LNCaP clone FGC (cell line): Measurements from ENCODE around the gene BPIFB6.

ENCODE experiments used
- DNase-seq: peaks from one replicate; pipeline ENCODE4 v3.0.0-alpha.2; 2011; ENCODE audit warnings: low read depth
- H3K4me3 ChIP-seq: 2 replicates; pipeline ENCODE4 v1.5.1; 2011; ENCODE audit warnings: mild to moderate bottlenecking, low read depth, low read length, control low read depth
- TF ChIP-seq, protein P1 (sequence below): IDR thresholded peaks from 2 replicates; pipeline ENCODE4 v1.5.1; 2012; ENCODE audit warnings: mild to moderate bottlenecking; ENCODE audit not compliant: control insufficient read depth, insufficient read depth; ENCODE audit errors: extremely low read depth

The BPIFB6 gene

GRCh38 chr20:33022694-33023438 lies 8.6 kb upstream of the BPIFB6 start:
- TF ChIP-seq, protein P1, sequence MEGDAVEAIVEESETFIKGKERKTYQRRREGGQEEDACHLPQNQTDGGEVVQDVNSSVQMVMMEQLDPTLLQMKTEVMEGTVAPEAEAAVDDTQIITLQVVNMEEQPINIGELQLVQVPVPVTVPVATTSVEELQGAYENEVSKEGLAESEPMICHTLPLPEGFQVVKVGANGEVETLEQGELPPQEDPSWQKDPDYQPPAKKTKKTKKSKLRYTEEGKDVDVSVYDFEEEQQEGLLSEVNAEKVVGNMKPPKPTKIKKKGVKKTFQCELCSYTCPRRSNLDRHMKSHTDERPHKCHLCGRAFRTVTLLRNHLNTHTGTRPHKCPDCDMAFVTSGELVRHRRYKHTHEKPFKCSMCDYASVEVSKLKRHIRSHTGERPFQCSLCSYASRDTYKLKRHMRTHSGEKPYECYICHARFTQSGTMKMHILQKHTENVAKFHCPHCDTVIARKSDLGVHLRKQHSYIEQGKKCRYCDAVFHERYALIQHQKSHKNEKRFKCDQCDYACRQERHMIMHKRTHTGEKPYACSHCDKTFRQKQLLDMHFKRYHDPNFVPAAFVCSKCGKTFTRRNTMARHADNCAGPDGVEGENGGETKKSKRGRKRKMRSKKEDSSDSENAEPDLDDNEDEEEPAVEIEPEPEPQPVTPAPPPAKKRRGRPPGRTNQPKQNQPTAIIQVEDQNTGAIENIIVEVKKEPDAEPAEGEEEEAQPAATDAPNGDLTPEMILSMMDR = no peak
- no peak overlapping the region for H3K4me3 ChIP-seq
- DNase-seq = no peak

- H3K4me3 ChIP-seq = no peak overlapping the region
- TF ChIP-seq, protein P1 = no peak
- no peak for DNase-seq
These were observed 7.8 kb upstream of the BPIFB6 start for GRCh38 chr20:33023439-33024242.

DNA sequence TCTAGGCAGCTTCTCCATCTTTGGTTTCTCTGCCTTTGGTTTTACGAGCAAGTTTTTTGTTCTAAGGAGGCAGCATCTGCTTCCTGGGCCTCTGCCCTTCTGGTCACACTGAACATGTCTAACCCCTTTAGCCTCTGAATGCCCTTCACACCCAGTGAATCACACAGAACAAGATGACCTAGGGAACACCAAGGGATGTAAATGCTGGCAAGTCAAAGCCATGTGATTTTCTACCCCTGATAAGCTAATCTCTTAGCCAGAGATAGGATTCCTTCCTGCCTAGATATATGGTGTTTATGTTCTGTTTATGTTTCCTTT lies 7.2 kb upstream of the BPIFB6 start:
- TF ChIP-seq, protein P1 = no peak
- no peak overlapping the region for H3K4me3 ChIP-seq
- DNase-seq = no peak

- DNase-seq = no peak
- TF ChIP-seq, protein P1 = no peak
- no peak overlapping the region for H3K4me3 ChIP-seq
These were observed 6.7 kb upstream of the BPIFB6 start for GRCh38 chr20:33024609-33025317.

DNA sequence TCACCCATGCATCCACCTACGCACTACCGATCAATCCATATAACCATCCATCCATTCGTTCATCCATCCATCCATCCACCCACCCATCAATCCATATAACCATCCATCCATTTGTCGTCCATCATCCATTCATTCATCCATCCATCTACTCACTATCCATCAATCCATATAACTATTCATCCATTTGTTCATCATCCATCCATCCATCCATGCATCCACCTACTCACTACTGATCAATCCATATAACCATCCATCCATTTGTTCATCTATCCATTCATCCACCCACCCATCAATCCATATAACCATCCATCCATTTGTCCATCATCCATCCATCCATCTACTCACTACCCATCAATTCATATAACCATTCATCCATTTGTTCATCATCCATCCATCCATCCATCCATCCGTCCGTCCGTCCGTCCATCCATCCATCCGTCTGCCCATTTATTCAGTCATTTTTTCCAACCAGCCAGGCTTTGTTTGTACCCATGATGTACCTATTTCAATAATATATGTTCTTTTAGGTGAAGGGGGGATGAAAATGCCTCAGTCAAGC lies 6.1 kb upstream of the BPIFB6 start:
- DNase-seq = no peak
- TF ChIP-seq, protein P1 = no peak
- no peak overlapping the region for H3K4me3 ChIP-seq

DNA sequence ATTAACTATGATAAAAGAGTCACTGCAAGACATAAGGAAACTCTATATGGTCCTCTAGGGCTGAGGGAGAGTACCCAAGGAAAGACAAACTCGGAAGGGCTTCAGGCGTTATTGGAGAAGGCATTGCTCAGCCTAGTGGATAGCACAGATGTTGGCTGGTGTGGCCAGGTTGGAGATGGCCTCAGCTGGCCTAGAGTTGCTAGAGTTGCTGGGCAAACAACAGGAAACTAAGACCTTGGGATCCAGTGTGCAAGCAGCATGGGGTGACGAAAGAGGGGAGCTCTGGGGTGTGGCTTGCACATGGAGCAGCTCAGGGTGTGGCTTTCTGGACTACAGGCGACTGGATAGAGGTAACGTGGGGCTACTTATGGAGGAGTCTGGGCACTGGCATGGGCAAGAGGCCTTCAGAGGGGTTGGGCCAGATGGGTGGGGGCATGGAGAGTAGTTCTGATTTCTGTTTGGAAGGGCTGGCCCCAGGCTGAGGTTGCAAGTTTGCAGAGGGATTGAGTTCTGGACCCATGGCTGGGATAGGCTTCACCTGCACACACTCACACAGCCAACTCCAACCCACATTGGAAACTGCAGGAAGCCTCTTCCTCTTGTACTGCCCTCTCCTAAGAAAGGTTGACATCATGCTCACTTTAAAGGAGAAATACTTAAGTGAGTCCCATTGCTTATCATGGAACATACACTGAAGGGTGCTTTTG lies 5.2 kb upstream of the BPIFB6 start:
- H3K4me3 ChIP-seq = no peak overlapping the region
- TF ChIP-seq, protein P1 = no peak
- DNase-seq = no peak
